ENCODE results near the gene MRGPRG.

GRCh38 chr11:3193373-3194015, 25.1 kb downstream of the MRGPRG start:
- TF ChIP-seq CTCF (IDR thresholded peaks at IDR 0.05) (no peak), POLR2A (IDR thresholded peaks at IDR 0.05) (no peak)
